GM18499 (cell line): ENCODE results near the gene SFT2D1.

Experiments
- ATAC-seq: cut with Tn5 transposase; IDR thresholded peaks from one replicate; pipeline ENCODE4 v1.9.1; 2021; ENCODE audit warnings: moderate number of reproducible peaks; ENCODE audit not compliant: insufficient read depth, unreplicated experiment

SFT2D1 gene

DNA sequence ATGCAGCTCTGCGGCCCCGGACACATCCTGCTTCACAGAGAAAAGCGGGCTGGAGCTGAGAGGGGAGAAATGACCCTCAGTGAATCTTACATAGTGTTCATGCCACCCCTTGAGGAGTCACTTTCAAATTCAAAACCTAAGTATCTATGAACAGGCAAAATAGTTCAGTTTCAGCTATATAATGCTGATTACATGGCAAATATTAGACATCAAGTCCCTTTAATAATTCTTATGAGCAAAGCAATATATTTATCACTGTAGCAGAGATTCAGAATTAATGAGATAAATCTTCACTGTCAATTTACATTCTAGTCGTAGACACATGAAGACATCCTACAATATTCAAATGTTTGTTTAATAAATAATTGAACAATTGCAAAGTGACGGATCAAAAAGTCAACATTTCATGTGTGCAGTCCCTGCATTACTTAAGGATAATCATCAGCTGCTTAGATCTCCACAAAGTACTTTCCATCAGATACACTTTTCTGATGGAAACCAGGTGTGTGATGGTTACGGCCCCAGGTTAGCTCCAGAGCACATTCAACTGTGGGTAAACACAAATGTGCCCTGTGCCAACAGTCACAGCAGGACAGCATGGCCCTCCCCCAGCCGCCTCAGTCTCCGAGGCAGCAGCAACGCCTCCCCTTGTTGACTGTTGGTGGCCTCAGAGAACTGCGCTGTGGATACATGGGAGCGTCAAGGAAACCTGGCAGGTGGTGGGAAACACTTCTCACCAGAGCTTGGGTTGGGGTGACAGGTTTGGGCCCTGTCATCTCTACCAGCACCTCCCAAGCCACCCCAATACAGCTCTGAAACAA, 33.4 kb downstream of the SFT2D1 start:
- ATAC-seq, result no peak

DNA sequence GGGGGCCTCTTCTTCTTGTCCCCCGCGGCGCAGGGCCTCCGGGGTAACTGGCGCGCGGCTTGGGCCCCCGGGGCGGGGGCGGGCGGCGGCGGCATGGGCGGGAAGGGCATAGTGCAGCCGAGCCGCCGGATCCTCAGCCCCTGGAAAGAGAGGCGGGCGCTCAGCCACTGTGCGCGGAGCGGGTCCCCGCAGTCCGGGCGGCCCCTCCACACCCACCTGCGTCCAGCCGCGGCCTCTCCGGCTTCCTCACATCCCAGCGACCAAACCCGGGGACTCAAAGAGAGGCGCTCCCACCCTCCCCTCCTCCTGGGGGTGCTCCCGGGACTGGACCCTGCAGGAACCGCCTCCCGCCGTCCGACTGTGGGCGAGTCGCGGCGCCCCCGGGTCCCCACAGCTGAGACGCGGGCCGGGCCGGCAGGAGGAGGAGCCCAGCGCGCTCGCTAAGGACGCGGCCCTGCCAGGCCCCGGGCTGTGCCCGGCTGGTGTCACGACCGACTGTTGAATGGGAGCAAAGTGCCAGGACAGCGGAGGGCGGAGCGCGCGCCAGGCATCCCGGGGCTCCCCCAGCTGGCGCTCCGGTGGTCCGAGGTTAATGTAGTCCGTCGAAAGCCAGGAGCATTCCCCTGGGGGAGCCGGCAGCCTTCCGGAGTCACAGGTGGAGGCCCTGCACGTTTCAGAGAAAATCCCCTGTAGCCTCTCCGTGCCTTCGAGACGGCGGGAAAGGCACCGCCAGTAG, 34.1 kb downstream of the SFT2D1 start, which contains the start of gene PRR18:
Gene PRR18, minus strand, starts transcription at position 360 of the 736 bp plus-strand sequence. Its CDS starts 250 bp downstream, at position 110.
- peak; percentile 30 for ATAC-seq

- no peak for ATAC-seq
Measured at GRCh38 chr6:166307082-166308032, 35.0 kb downstream of the SFT2D1 start.

- no peak for ATAC-seq
Measured at GRCh38 chr6:166306378-166307081, 35.8 kb downstream of the SFT2D1 start.

DNA sequence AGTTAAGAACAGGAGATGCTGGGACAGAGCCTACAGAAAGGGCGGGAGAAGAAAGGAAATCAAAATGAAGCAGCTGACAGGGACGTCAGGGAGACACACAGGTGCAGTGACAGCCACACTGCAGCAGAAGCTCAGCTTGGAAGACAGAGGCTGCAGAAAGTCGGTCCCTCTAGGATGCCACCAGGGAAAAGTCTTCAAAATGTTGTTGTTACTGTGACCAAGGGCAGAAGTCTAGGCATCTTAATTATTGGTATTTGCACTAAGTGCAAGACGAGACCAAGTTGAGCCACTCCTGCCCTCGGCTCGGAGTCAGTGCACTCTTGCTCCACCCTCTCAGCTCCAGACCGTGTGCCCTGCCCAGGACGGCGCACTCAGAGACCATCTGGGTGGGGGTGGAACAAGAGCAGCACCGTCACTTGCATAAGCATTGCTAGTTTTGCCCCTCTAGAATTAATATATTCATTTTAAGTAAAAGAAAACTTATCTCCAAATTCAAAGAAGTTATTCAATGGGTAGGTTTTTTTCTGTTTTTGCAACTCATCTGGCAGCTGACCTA, 36.7 kb downstream of the SFT2D1 start:
- ATAC-seq, result no peak

DNA sequence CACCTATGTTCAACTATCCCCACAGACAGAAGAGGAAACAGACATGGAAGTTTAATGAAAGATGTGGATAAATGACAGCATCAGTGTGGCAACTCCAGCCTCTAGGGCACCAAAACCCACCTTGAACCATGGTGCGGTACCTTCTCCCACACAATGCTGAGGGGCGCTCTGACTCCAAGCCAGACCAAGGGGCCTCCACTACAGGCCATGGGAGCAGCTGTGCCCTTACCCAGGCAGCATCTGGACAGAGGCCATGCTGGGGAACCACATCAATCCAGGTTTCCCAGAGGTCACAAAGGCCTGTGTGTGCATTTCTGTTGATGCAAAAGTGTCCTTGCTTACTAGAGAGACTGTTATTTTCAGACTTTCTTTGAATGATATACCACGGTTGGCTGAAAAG, 38.2 kb downstream of the SFT2D1 start:
- no peak for ATAC-seq

DNA sequence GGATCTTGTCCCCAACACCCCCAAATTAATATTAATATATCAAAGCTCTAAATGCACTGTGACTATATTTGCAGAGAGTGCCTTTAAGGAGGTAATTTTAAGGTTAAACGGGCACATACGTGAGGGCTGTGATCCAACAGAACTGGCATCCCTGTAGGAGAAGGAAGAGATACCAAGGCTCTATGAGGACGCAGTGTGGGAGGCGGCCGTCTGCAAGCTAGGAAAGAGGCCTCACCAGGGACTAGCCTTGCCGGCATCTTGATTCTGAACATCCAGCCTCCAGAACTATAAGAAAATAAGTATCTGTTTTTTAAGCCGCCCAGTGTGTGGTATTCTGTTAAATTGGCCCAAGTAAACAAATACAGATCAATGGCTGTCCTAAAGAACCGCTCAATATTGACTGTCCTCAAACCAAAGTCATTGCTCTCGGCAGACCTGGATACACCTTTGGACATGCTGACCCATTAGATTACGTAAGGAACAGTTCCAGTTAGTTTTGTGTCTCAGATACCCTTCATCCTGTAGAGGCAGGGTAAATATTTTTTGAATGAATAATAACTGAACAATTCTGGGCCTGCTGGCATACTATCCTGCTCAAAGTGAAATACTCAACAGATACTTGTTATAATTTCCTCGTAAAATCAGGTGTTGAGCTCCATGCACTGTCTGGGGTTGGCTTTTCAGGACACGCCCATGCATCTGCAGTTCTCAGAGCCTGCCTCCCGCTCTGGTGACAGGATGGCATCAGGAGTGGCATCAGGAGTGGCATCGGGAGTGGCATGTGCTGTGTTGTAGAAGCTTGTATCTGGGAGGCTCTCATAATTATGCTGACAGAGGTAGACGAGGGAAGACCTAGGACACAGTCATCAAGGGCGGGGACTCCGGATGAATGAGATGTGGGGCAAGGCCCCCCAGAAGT, 40.5 kb downstream of the SFT2D1 start:
- ATAC-seq, result no peak

DNA sequence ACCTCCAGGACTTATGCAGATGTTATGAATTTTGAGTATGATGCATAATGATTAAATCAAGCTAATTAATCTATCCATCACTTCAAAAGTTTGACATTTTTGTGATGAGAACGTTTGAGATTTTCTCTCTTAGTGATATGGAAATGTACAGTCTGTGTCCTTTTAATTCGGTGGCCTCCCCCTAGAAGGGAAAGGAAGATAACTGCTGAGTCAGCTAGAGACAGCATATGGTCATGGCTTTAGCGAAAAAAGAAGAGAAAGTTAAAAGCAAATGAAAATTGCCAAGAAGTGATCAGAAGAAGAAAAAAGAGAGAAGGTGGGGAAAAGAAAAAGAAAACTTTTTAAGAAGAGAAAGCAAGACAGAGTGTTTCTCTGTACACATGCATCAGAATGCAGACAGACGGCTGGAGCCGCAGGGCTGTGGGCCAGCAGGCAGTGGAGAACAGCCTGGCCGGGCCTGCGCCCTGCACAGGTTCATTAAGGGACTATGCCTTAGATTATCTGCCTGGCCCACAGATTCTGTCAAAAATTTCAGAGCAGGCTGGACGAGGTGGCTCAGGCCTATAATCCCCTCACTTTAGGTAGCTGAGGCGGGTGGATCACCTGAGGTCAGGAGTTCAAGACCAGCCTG, 41.9 kb downstream of the SFT2D1 start:
- ATAC-seq, result no peak

DNA sequence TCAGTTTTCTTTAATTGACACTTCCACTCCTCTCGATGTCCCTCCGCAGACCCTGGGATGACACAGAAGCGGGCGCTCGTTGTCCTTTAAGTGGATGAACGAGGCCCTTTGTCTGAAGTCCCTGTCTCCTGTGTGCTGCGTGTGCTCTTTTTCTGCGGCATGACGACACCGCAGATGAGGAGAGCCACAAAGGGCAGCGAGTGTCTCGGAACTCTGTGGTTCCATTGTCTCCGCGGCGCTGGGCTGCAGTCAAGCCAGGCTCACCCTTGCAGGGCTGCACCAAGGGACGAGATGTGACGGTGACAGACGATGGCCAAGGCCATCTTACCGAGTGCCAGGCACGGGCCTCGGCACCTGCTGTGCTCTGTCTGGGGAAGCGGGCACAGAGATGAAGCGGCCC, 44.7 kb downstream of the SFT2D1 start:
- no peak for ATAC-seq

GRCh38 chr6:166296035-166296883, 46.1 kb downstream of the SFT2D1 start:
- ATAC-seq, result no peak

DNA sequence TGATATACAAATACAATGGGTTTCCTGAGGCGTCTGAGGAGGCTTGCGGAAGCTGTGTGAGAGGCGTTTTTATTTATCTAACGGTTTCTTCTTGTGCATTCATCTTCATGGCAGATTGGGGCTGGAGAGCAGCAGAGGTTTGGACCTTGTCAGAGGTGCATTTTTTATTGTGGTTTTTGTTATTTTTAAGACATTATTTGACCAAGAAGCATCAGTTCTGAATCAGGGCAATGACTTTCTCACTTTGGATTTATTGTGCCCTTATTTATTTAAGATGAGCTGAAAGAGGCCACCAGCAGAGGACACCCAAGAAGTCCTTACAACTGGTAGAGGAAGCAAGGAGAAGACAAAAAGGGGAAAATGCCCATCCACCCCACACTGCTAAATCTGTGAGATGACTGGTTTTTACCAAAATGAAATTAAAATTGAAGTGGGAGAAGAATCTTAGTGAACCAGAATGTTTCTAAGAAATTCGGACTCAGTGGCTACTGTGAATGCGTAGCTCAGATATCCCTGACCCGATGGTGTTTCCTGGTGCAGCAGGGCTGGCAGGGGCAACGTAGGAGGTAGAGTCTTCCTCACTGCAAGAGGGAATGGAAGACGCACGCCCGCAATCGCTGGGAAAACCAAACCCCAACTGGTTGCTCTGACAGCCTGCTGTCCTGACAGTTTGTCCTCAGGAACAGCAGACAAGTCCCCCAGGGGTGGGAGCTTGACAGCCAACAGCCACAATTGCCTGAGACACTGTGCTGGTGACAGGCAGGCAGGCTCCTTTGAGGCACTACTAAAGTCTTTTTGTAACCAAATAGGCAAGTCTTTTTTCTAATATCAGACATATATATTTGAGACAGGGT, 48.4 kb downstream of the SFT2D1 start:
- ATAC-seq, result no peak

DNA sequence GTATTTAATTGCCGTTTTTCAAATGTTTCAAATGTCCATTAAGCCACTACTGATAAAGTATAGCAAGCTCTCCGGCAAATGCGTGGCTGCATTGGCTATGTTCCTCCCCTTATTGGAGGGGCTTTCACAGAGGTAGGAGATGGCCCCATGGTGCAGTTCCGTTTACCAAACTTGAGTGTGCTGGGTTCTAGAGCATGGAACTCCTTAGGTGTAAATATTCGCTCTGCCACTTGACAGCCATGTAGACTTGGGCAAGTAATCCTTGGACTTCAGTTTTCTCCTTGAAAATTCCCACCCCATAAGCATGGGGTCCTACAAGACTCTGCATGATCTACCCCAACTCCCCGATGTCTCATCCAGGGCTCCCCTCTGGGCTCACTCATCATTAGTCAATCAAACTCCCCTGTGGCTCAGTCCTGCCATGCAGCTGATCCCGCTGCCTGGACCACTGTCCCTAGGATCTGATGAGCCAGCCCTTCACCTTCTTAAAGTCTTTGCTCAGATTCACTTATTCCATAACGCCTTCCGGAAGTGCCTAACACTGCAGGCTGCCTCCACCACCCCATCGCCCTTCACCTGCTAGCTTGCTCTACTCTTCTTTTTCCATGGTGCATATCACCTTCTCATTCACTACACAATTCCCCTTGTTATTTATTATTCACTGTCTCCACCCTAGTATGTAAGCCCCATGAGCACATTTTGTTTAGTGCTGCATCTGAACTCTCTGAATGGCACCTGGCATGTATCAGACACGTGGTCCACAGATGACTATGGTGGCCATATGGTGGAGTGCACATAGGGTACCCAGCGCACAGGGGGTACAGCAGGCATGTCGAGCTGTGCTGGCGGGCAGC, 52.9 kb downstream of the SFT2D1 start:
- ATAC-seq, result no peak

DNA sequence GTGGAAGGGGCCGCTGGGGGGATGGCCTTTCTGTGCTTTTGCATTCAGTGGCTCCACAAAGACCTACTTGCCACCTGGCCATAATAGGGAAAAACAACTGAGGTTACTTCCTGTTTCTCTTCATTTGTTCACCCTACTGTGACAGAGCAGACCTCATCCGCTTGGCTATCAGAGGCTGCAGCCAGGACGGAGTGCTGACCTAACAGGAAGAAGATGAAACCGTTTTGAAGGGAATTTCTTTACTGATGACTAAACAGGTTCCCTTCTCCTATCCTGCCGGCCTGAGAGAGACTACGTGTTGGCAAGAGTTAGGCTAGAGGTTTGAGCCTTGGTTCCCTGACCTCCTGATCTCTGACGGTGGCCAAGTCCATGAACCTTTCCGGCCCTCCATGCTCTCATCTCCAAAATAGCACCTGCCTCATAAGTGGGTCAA, 55.5 kb downstream of the SFT2D1 start:
- peak; percentile 98 for ATAC-seq

DNA sequence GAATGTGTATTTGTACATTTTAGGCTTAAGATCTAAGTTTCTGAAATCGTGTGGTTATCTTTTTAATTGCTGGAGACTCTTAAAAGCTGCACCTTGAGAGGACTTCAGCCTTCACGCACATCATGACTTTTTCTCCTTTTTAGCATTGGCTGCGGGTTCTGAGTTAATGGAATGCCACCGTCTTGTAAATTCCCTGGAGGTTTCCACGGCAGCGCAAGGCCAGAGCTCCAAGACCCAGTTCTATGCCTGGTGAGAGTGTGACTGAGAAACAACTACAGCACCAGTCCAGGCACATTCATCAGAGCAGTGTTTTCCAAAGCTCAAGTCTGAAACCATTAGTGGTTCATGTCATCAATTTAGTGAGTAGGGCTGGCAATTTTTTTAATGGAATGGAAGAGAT, 57.1 kb downstream of the SFT2D1 start:
- no peak for ATAC-seq

GRCh38 chr6:166284640-166285039, 57.7 kb downstream of the SFT2D1 start:
- no peak for ATAC-seq
